OCI-M1 (cell line): ENCODE results near the gene RPEL1.
"Not testable (repeated sequence)": the region's sequence is repeated elsewhere in the genome, so short reads cannot be mapped to it uniquely, and the experiment has no call there.

Source experiments
- DNase-seq: peaks from one replicate; lab custom pipeline; 2025; lab: John Stamatoyannopoulos, UW

The RPEL1 gene

GRCh38 chr10:103245587-103245986 lies at the start of gene RPEL1:
Gene RPEL1 (plus strand): TSS chr10:103245887. CDS start chr10:103245997, 110 bp downstream.
- DNase-seq = not testable (repeated sequence)

GRCh38 chr10:103196516-103196915 lies 49.2 kb upstream of the RPEL1 start:
- peak; percentile 56 for DNase-seq

GRCh38 chr10:103197174-103197573 lies 48.5 kb upstream of the RPEL1 start:
- DNase-seq = peak; percentile 95

- peak; percentile 51 for DNase-seq
These were observed 47.8 kb upstream of the RPEL1 start for GRCh38 chr10:103197903-103198302.

GRCh38 chr10:103198648-103199047 lies 47.0 kb upstream of the RPEL1 start:
- no peak for DNase-seq

GRCh38 chr10:103199488-103199887 lies 46.2 kb upstream of the RPEL1 start:
- no peak for DNase-seq

- peak; percentile 15 for DNase-seq
These were observed 43.4 kb upstream of the RPEL1 start for GRCh38 chr10:103202319-103202718.

- no peak for DNase-seq
These were observed 42.2 kb upstream of the RPEL1 start for GRCh38 chr10:103203466-103203865.

GRCh38 chr10:103204353-103205255 lies 41.1 kb upstream of the RPEL1 start:
- DNase-seq = no peak

GRCh38 chr10:103205401-103205800 lies 40.3 kb upstream of the RPEL1 start:
- DNase-seq = not testable (repeated sequence)

- DNase-seq = not testable (repeated sequence)
These were observed 39.0 kb upstream of the RPEL1 start for GRCh38 chr10:103206715-103207114.

GRCh38 chr10:103207141-103207540 lies 38.5 kb upstream of the RPEL1 start:
- no peak for DNase-seq

- not testable (repeated sequence) for DNase-seq
These were observed 38.0 kb upstream of the RPEL1 start for GRCh38 chr10:103207643-103208042.

GRCh38 chr10:103210262-103210661 lies 35.4 kb upstream of the RPEL1 start:
- DNase-seq = peak; percentile 37

GRCh38 chr10:103215601-103216000 lies 30.1 kb upstream of the RPEL1 start:
- no peak for DNase-seq

- not testable (repeated sequence) for DNase-seq
These were observed 29.3 kb upstream of the RPEL1 start for GRCh38 chr10:103216362-103216761.

- peak; percentile 40 for DNase-seq
These were observed 21.6 kb upstream of the RPEL1 start for GRCh38 chr10:103224133-103224532.

- not testable (repeated sequence) for DNase-seq
These were observed 21.0 kb upstream of the RPEL1 start for GRCh38 chr10:103224721-103225120.

GRCh38 chr10:103225939-103226338 lies 19.7 kb upstream of the RPEL1 start:
- DNase-seq = no peak

GRCh38 chr10:103227416-103227815 lies 18.3 kb upstream of the RPEL1 start:
- DNase-seq = no peak

- no peak for DNase-seq
These were observed 14.6 kb upstream of the RPEL1 start for GRCh38 chr10:103231047-103231551.

GRCh38 chr10:103232131-103232673 lies 13.5 kb upstream of the RPEL1 start:
- DNase-seq = no peak
